GM18861 (cell line): Measurements from ENCODE around the gene SIL1.

Experiments used
- ATAC-seq: cut with Tn5 transposase; IDR thresholded peaks from one replicate; pipeline ENCODE4 v1.9.1; 2021; ENCODE audit not compliant: unreplicated experiment

Gene SIL1

GRCh38 chr5:138985683-138986082 lies 212.5 kb downstream of the SIL1 start:
- no peak for ATAC-seq

- ATAC-seq = no peak
Observed at GRCh38 chr5:138985256-138985655, 212.9 kb downstream of the SIL1 start.

- no peak for ATAC-seq
Observed at GRCh38 chr5:138983984-138984383, 214.2 kb downstream of the SIL1 start.

- ATAC-seq = no peak
Observed at GRCh38 chr5:138981586-138981985, 216.6 kb downstream of the SIL1 start.

- no peak for ATAC-seq
Observed at GRCh38 chr5:138981131-138981530, 217.0 kb downstream of the SIL1 start.

GRCh38 chr5:138980441-138980840 lies 217.7 kb downstream of the SIL1 start:
- no peak for ATAC-seq

GRCh38 chr5:138979684-138980280 lies 218.4 kb downstream of the SIL1 start:
- ATAC-seq = no peak

- ATAC-seq = no peak
Observed at GRCh38 chr5:138978581-138978980, 219.6 kb downstream of the SIL1 start.

- no peak for ATAC-seq
Observed at GRCh38 chr5:138978080-138978479, 220.1 kb downstream of the SIL1 start.

- ATAC-seq = no peak
Observed at GRCh38 chr5:138975098-138975847, 222.9 kb downstream of the SIL1 start.

- ATAC-seq = no peak
Observed at GRCh38 chr5:138974227-138975063, 223.7 kb downstream of the SIL1 start.

- no peak for ATAC-seq
Observed at GRCh38 chr5:138972836-138973235, 225.3 kb downstream of the SIL1 start.

- ATAC-seq = no peak
Observed at GRCh38 chr5:138972230-138972629, 225.9 kb downstream of the SIL1 start.

GRCh38 chr5:138969323-138970002 lies 228.7 kb downstream of the SIL1 start:
- ATAC-seq = no peak

- ATAC-seq = no peak
Observed at GRCh38 chr5:138968601-138969000, 229.6 kb downstream of the SIL1 start.

- ATAC-seq = no peak
Observed at GRCh38 chr5:138967791-138968448, 230.2 kb downstream of the SIL1 start.

- ATAC-seq = no peak
Observed at GRCh38 chr5:138966236-138966985, 231.8 kb downstream of the SIL1 start.

- ATAC-seq = no peak
Observed at GRCh38 chr5:138965626-138966025, 232.5 kb downstream of the SIL1 start.

- no peak for ATAC-seq
Observed at GRCh38 chr5:138964647-138965201, 233.4 kb downstream of the SIL1 start.
